Coronary artery (tissue), 2 donors: ENCODE results near the gene POU1F1.

Experiments used
- DNase-seq: peaks from one replicate; pipeline ENCODE4 v3.0.0-alpha.2; 2017; ENCODE audit warnings: low spot score
- H3K27ac ChIP-seq, 2 donors: fragments of 200-600 bp; sonication (generic); one replicate each; pipeline ENCODE4 v1.5.1; 2016 to 2019
- H3K4me3 ChIP-seq: fragments of 200-600 bp; sonication (generic); 2 replicates; pipeline ENCODE4 v1.5.1; 2016; ENCODE audit warnings: mild to moderate bottlenecking, moderate library complexity
- TF ChIP-seq, protein P1 (sequence below): fragments of 200-600 bp; sonication (generic); IDR thresholded peaks from one replicate; pipeline ENCODE4 v1.5.1; 2019; ENCODE audit warnings: antibody characterized with exemption

Gene POU1F1, protein sequence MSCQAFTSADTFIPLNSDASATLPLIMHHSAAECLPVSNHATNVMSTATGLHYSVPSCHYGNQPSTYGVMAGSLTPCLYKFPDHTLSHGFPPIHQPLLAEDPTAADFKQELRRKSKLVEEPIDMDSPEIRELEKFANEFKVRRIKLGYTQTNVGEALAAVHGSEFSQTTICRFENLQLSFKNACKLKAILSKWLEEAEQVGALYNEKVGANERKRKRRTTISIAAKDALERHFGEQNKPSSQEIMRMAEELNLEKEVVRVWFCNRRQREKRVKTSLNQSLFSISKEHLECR

DNA sequence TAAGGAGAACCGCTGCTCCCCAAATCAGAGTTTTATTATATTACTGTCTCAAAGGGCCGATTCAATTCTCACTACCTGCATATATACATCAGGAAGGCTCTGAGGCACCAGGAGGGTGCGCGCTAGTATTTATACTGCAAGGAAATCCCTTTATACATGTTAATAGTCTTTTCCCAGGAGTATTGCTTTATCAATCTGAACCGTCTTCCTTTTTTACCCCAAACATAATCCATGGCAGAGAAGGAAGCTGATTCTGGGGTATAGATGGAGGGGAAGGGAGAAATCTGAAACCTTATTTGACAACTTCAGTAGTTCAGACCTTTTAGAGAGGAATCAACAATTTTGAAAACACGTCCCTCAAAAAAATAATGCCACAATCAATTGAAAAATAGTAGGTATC, at the start of gene POU1F1:
Gene POU1F1, minus strand, starts transcription at position 101 of the 400 bp plus-strand sequence. CDS start 122 bp downstream, outside the sequence.
- Histone ChIP-seq H3K4me3 (no peak within 1 kb of the TSS), H3K27ac (no peak within 1 kb of the TSS)
- TF ChIP-seq, protein P1, sequence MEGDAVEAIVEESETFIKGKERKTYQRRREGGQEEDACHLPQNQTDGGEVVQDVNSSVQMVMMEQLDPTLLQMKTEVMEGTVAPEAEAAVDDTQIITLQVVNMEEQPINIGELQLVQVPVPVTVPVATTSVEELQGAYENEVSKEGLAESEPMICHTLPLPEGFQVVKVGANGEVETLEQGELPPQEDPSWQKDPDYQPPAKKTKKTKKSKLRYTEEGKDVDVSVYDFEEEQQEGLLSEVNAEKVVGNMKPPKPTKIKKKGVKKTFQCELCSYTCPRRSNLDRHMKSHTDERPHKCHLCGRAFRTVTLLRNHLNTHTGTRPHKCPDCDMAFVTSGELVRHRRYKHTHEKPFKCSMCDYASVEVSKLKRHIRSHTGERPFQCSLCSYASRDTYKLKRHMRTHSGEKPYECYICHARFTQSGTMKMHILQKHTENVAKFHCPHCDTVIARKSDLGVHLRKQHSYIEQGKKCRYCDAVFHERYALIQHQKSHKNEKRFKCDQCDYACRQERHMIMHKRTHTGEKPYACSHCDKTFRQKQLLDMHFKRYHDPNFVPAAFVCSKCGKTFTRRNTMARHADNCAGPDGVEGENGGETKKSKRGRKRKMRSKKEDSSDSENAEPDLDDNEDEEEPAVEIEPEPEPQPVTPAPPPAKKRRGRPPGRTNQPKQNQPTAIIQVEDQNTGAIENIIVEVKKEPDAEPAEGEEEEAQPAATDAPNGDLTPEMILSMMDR, result no peak
- no peak for DNase-seq

DNA sequence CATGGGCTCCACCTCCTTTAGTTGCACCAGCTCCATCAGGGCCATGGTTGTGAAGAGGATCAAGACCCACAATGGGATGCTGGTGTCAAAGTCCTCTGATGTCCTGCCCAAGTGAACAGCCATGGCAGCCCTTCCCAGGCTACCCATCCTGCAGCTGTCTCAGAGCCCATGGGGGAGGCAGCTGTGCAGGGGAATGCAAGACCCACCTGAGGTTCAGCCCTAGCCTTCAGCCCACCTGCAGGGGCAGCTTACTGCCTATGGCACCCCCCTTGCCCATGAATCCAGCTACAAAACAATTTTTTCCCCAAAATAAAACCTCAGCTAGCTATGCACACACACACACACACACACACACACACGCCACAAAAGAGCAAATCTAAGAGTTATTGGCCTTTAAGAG, 48.2 kb upstream of the POU1F1 start:
- H3K4me3 ChIP-seq, result no peak overlapping the region
- TF ChIP-seq, protein P1, result no peak
- DNase-seq, result no peak
- H3K27ac ChIP-seq, result no peak overlapping the region

DNA sequence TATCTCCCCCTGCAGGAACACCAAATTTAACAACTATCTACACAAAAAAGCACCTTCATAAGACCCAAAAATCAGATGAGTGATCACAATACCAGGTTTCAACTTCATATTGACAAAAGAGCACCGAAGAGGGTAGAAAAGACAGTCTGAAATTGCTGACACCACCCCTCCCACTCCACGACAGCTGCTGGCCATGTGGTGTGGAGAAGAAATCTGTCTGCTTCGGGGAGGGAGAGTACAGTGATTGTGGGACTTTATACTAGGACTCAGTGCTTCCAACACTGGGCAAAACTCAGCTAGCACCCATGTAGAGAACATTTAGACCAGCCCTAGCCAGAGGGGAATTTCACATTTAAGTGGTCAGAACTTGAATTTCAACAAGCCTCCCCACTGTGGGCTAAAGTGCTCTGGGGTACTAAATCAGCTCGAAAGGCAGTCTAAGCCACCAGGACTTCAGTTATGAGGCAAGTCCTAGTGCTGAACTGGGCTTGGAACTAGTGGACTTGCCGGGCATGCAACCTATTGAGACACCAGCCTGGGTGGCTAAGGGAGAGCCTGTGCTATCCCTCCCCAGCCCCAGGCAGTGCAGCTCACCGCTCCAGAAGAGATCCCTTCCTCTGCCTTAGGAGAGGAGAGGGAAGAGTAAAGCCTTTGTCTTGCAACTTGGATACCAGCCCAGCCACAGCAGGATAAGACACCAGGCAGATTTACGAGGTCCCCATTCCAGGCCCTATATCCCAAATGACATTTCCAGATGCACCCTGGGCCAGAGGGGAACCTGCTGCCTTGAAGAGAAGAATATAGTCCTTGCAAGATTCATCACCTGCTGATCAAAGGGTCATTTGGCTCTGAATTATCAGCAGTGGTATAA, 44.6 kb upstream of the POU1F1 start:
- TF ChIP-seq, protein P1, result no peak
- H3K4me3 ChIP-seq, result no peak overlapping the region
- DNase-seq, result no peak
- H3K27ac ChIP-seq, result no peak overlapping the region

DNA sequence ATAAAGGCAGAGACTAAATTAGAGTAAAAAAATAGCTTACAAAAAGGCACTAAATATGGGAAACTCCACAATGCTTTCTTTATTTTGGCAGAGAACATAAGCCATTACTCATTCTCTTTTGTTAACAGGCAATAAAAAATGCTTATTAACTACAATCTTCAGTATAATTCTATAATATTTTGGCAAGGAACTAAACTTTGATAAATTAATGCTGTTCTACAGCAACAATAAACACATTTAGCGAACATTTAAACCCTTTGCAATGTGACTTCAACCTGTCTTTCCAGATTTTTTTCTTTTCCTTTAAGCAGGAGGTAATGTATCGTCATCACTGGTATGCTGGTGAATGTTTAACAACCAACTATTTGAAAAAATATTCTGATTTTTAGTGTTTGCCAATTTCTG, 42.2 kb upstream of the POU1F1 start:
- TF ChIP-seq, protein P1, result no peak
- Histone ChIP-seq H3K27ac (no peak overlapping the region), H3K4me3 (no peak overlapping the region)
- DNase-seq, result no peak

DNA sequence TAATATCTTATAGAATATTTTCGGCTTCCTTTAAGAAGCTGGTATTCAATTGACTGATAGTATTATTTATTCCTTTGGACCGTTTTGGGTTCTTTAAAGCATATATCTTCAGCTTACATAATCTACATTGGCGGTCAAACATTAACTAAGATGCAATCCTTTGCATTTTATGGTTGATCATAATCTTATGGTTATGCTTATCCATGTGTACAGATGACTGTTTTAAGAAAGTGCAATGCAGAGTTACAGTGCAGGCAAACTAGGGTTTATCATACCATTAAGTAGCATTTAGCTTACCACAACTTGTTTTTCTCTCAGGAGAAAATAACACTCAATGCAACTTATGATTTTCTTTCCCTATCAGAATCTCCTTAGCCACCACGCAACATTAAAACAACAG, 41.4 kb upstream of the POU1F1 start:
- H3K27ac ChIP-seq, result no peak overlapping the region
- H3K4me3 ChIP-seq, result no peak overlapping the region
- DNase-seq, result no peak
- TF ChIP-seq, protein P1, result no peak

DNA sequence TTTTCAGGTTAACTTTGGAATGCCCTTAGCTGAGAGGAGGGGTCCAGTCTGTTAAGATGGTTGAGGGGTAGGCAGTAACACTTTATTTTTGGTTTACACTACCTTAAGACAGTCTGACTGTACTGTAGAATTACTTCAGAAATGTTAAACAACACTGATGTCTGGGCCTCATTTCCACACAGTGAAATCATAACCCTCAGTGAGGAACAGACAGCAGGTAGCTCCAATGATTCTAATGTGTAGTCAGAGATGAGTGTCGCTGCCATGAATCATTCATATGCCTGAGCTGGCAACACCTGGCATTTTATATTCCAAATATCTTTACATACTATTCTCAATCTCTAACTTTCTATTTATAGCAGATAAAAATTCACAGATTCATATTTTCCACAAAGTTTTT, 37.3 kb upstream of the POU1F1 start:
- no peak for DNase-seq
- TF ChIP-seq, protein P1, result no peak
- no peak overlapping the region for H3K4me3 ChIP-seq
- no peak overlapping the region for H3K27ac ChIP-seq
